Measurements from ENCODE around the gene SIGLEC6. TPM values are rescaled to one million over a fixed set of nuclear protein-coding genes. Genes with fewer than 3 reads are reported as not detected.
"Not testable (repeated sequence)": the region's sequence is repeated elsewhere in the genome, so short reads cannot be mapped to it uniquely, and the experiment has no call there.

The SIGLEC6 gene
- total RNA-seq, 1 donor from 2014 or later: 1.7 TPM

GRCh38 chr19:51514866-51515481, 16.5 kb downstream of the SIGLEC6 start:
- Mint-ChIP-seq H3K27me3 (ENCODE audit: low read depth) (peaks cover under 1% of the 10 kb centered on the region), H3K9me3 (peaks cover 4% of the 10 kb centered on the region), H3K4me3 (ENCODE audit: low read depth) (no peak overlapping the region), H3K27ac (no peak overlapping the region), H3K36me3 (ENCODE audit: low read depth) (no peaks in the 10 kb centered on the region), H3K4me1 (ENCODE audit: low read depth) (peaks cover 22% of the 10 kb centered on the region)
- DNase-seq (ENCODE audit: low spot score): no peak
- intact Hi-C loops (cut with micrococcal nuclease): loop anchor here (1.0 to 5.0 kb wide), 2 partner anchors 42 to 93 kb away; no protein-coding TSS in a partner anchor

DNA sequence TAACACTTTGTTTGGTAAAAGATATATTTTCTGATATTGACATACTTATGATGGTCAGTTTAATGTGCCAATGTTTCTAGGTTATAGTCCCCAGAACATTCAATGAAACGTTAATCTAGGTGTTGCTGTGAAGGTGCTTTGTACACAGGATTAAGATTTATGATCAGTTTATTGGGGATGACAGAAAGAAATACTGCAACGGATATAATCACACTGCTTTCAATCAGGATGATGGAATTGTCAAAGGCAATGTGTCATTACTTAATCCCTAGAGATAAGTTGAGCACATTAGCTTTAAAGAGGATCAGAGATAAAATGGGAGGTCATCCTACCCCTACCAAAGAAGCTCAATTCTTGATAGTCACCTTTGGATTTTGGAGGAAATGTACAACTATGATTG, 17.5 kb downstream of the SIGLEC6 start:
- Mint-ChIP-seq H3K27me3 (ENCODE audit: low read depth) (no peaks in the 10 kb centered on the region), H3K4me3 (ENCODE audit: low read depth) (no peak overlapping the region)

GRCh38 chr19:51511353-51511752, 20.1 kb downstream of the SIGLEC6 start:
- intact Hi-C loops (cut with micrococcal nuclease): loop anchor here (5.0 kb wide), 1 partner anchor 89 kb away; no protein-coding TSS in a partner anchor
- H3K27ac Mint-ChIP-seq: peak overlapping the region; percentile 37
- no peaks in the 10 kb centered on the region for H3K27me3 Mint-ChIP-seq (ENCODE audit: low read depth)

More for the DNA sequence above, 17.5 kb downstream of the SIGLEC6 start:
- intact Hi-C loops (cut with micrococcal nuclease): loop anchor here (5.0 kb wide), 1 partner anchor 92 kb away; no protein-coding TSS in a partner anchor
- peaks cover 22% of the 10 kb centered on the region for H3K4me1 Mint-ChIP-seq (ENCODE audit: low read depth)
- H3K9me3 Mint-ChIP-seq: peaks cover 4% of the 10 kb centered on the region
- H3K36me3 Mint-ChIP-seq (ENCODE audit: low read depth): no peaks in the 10 kb centered on the region
- DNase-seq (ENCODE audit: low spot score): no peak
- H3K27ac Mint-ChIP-seq: no peak overlapping the region

GRCh38 chr19:51509823-51510660, 21.4 kb downstream of the SIGLEC6 start:
- Mint-ChIP-seq H3K36me3 (ENCODE audit: low read depth) (no peaks in the 10 kb centered on the region), H3K27me3 (ENCODE audit: low read depth) (no peaks in the 10 kb centered on the region), H3K4me3 (ENCODE audit: low read depth) (no peak overlapping the region), H3K4me1 (ENCODE audit: low read depth) (peaks cover 16% of the 10 kb centered on the region), H3K9me3 (no peaks in the 10 kb centered on the region), H3K27ac (no peak overlapping the region)
- intact Hi-C loops (cut with micrococcal nuclease): loop anchor here (5.0 kb wide), 1 partner anchor 88 kb away; no protein-coding TSS in a partner anchor
- no peak for DNase-seq (ENCODE audit: low spot score)

More at GRCh38 chr19:51511353-51511752, 20.1 kb downstream of the SIGLEC6 start:
- Mint-ChIP-seq H3K9me3 (no peaks in the 10 kb centered on the region), H3K36me3 (ENCODE audit: low read depth) (no peaks in the 10 kb centered on the region), H3K4me3 (ENCODE audit: low read depth) (no peak overlapping the region), H3K4me1 (ENCODE audit: low read depth) (peaks cover 15% of the 10 kb centered on the region)
- DNase-seq (ENCODE audit: low spot score): no peak

GRCh38 chr19:51508059-51508733, 23.3 kb downstream of the SIGLEC6 start:
- Mint-ChIP-seq H3K4me3 (ENCODE audit: low read depth) (no peak overlapping the region), H3K27me3 (ENCODE audit: low read depth) (no peaks in the 10 kb centered on the region), H3K9me3 (peaks cover 12% of the 10 kb centered on the region)

GRCh38 chr19:51507640-51508058, 23.8 kb downstream of the SIGLEC6 start:
- Mint-ChIP-seq H3K27ac (no peak overlapping the region), H3K27me3 (ENCODE audit: low read depth) (no peaks in the 10 kb centered on the region), H3K4me1 (ENCODE audit: low read depth) (peaks cover 23% of the 10 kb centered on the region), H3K9me3 (peaks cover 17% of the 10 kb centered on the region), H3K4me3 (ENCODE audit: low read depth) (no peak overlapping the region), H3K36me3 (ENCODE audit: low read depth) (no peaks in the 10 kb centered on the region)
- intact Hi-C loops (cut with micrococcal nuclease): no loop called here
- no peak for DNase-seq (ENCODE audit: low spot score)

More at GRCh38 chr19:51508059-51508733, 23.3 kb downstream of the SIGLEC6 start:
- no peak for DNase-seq (ENCODE audit: low spot score)
- H3K4me1 Mint-ChIP-seq (ENCODE audit: low read depth): peaks cover 18% of the 10 kb centered on the region
- H3K36me3 Mint-ChIP-seq (ENCODE audit: low read depth): no peaks in the 10 kb centered on the region
- no peak overlapping the region for H3K27ac Mint-ChIP-seq
- intact Hi-C loops (cut with micrococcal nuclease): no loop called here

- Mint-ChIP-seq H3K36me3 (ENCODE audit: low read depth) (no peaks in the 10 kb centered on the region), H3K27me3 (ENCODE audit: low read depth) (no peaks in the 10 kb centered on the region), H3K4me1 (ENCODE audit: low read depth) (peaks cover 26% of the 10 kb centered on the region), H3K27ac (no peak overlapping the region), H3K9me3 (peaks cover 17% of the 10 kb centered on the region), H3K4me3 (ENCODE audit: low read depth) (no peak overlapping the region)
- intact Hi-C loops (cut with micrococcal nuclease): no loop called here
- no peak for DNase-seq (ENCODE audit: low spot score)
These were observed 24.3 kb downstream of the SIGLEC6 start for GRCh38 chr19:51507192-51507591.

DNA sequence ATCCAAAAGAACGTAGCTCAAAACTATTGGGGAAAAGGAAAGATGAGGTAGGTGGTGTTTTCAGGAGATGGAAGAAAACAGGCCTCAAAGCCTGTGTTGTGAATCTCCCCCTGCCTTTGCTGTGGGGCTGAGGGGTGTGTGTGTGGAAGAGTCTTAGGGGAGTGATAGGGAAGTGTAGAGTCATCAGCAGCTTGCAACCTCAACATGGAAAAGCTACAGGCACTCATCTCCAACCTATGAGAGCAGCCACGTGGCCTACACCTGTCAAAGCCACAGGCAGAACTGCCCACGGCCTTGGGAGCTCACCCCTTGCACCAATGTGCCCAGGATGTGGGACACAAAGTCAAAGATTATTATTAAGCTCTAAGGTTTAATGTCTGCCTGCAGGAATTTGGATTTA, 25.6 kb downstream of the SIGLEC6 start:
- Mint-ChIP-seq H3K9me3 (peaks cover 17% of the 10 kb centered on the region), H3K4me3 (ENCODE audit: low read depth) (no peak overlapping the region), H3K27ac (no peak overlapping the region), H3K36me3 (ENCODE audit: low read depth) (no peaks in the 10 kb centered on the region), H3K4me1 (ENCODE audit: low read depth) (peaks cover 31% of the 10 kb centered on the region), H3K27me3 (ENCODE audit: low read depth) (no peaks in the 10 kb centered on the region)
- intact Hi-C loops (cut with micrococcal nuclease): no loop called here
- no peak for DNase-seq (ENCODE audit: low spot score)

DNA sequence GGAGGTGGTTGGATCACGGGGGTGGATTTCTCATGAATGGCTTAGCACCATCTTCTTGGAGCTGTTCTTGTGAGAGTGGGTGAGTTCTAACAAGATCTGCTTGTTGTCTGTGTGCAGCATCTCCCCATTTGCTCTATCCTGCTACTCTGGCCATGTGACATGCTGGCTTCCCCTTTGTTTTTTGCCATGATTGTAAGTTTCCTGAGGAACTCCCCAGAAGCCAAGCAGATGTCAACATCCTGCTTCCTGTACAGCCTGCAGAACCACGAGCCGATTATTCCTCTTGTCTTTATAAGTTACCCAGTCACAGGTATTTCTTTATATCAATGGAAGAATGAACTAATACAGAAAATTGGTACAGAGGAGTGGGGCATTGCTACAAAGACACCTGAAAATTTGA, 27.6 kb downstream of the SIGLEC6 start:
- Mint-ChIP-seq H3K9me3 (peaks cover 17% of the 10 kb centered on the region), H3K27me3 (ENCODE audit: low read depth) (no peaks in the 10 kb centered on the region), H3K4me3 (ENCODE audit: low read depth) (no peak overlapping the region), H3K4me1 (ENCODE audit: low read depth) (peaks cover 33% of the 10 kb centered on the region), H3K27ac (no peak overlapping the region), H3K36me3 (ENCODE audit: low read depth) (no peaks in the 10 kb centered on the region)
- DNase-seq (ENCODE audit: low spot score): no peak
- intact Hi-C loops (cut with micrococcal nuclease): no loop called here

DNA sequence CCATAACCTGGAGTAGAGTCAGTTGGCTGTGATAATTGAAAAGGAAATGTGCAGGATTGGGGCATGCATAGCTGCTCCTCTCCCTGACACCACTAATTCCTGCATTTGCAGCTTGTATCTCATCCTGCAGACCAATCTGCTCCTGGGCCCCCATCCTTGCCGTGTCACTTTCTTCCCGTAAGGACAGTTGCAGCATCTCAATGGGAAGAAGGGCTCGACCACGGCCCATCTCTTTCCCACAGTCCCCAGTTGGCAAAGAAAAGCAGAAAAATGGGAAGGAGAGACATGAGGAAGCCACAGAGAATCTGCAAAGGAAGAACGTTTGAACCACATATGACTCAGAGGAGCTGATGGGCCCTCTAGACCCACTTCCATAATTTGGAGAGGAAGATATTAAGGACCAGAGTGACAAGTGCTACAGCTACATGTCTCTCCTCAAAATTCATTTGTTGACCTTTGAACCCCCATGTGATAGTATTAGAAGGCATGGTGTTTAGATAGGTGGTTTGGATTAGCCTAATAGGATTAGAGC, 28.1 kb downstream of the SIGLEC6 start:
- peaks cover 36% of the 10 kb centered on the region for H3K4me1 Mint-ChIP-seq (ENCODE audit: low read depth)
- no peak for DNase-seq (ENCODE audit: low spot score)
- intact Hi-C loops (cut with micrococcal nuclease): no loop called here
- H3K27ac Mint-ChIP-seq: no peak overlapping the region
- no peaks in the 10 kb centered on the region for H3K27me3 Mint-ChIP-seq (ENCODE audit: low read depth)
- H3K9me3 Mint-ChIP-seq: peaks cover 17% of the 10 kb centered on the region
- no peak overlapping the region for H3K4me3 Mint-ChIP-seq (ENCODE audit: low read depth)
- H3K36me3 Mint-ChIP-seq (ENCODE audit: low read depth): no peaks in the 10 kb centered on the region

DNA sequence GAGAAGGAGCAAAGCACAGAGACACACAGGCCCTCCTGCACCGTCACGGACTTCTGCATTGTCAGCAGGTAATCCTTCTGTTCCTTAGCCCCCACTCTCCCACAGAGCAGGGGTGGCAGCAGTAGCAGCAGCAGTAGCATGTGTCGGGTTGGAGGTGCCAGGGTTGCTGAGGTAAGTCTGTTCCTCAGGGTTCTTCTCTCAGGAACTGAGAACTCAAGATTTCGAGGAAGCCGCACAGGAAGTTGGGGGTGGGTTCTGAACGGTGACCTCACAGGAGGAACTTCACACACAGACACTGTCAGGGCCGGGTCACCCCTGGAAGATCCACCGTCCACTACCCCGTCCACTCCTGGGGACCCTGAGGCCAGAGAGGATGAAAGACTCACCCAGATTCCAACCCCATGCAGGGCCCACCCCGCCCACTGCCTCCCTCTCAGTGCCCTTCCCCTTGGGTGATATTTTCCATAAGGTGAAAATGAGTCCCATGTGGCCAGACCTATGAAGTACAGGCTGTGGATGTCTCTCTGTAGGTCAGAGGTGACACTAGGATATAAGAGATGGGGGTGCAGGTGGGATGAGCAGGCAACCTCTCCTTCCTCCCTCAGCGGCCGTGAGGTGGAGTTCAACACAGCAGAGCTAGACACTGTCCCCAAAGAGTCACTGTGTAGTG, 29.7 kb downstream of the SIGLEC6 start, which contains the start of gene SIGLEC12:
SIGLEC12 (minus strand) TSS at position 207 of the 670 bp plus-strand sequence; CDS start at position 140, 67 bp downstream.
- intact Hi-C loops (cut with micrococcal nuclease): loop anchor here (1.0 kb wide), 1 partner anchor 12 kb away; no protein-coding TSS in a partner anchor
- peaks cover 17% of the 10 kb centered on the region for H3K9me3 Mint-ChIP-seq
- peak within 1 kb of the TSS; percentile 82 for H3K4me3 Mint-ChIP-seq (ENCODE audit: low read depth)
- peak within 1 kb of the TSS; percentile 88 for H3K27ac Mint-ChIP-seq
- no peaks in the 10 kb centered on the region for H3K27me3 Mint-ChIP-seq (ENCODE audit: low read depth)
- DNase-seq (ENCODE audit: low spot score): peak; percentile 23
- H3K4me1 Mint-ChIP-seq (ENCODE audit: low read depth): peaks cover 36% of the 10 kb centered on the region
- no peaks in the 10 kb centered on the region for H3K36me3 Mint-ChIP-seq (ENCODE audit: low read depth)

- intact Hi-C loops (cut with micrococcal nuclease): loop anchor here (1.0 kb wide), 1 partner anchor 12 kb away; no protein-coding TSS in a partner anchor
- not testable (repeated sequence) for H3K36me3 Mint-ChIP-seq (ENCODE audit: low read depth); H3K27me3 Mint-ChIP-seq (ENCODE audit: low read depth); DNase-seq (ENCODE audit: low spot score)
- H3K4me3 Mint-ChIP-seq (ENCODE audit: low read depth): peak overlapping the region; percentile 82
- peak overlapping the region; percentile 88 for H3K27ac Mint-ChIP-seq
- peaks cover 17% of the 10 kb centered on the region for H3K9me3 Mint-ChIP-seq
- H3K4me1 Mint-ChIP-seq (ENCODE audit: low read depth): peaks cover 36% of the 10 kb centered on the region
These were observed 30.5 kb downstream of the SIGLEC6 start for GRCh38 chr19:51500931-51501330.

Data from activated T-helper 2 cell treated with anti-CD3 and anti-CD28 coated beads, Interferon-gamma antibody, Interleukin-2, Interleukin-4, amounts not matched to agents 10 μg/mL and 5 μg/mL and 100 μg/mL, durations not matched to agents 14 hours and 24 hours and 36 hours (primary cell).